DMS153 (cell line): ENCODE measurements around the gene CCDC148.
"Not testable (repeated sequence)": the region's sequence is repeated elsewhere in the genome, so short reads cannot be mapped to it uniquely, and the experiment has no call there.

Experiments used
- DNase-seq: peaks from one replicate; lab custom pipeline; 2025; lab: John Stamatoyannopoulos, UW

Gene CCDC148

DNA sequence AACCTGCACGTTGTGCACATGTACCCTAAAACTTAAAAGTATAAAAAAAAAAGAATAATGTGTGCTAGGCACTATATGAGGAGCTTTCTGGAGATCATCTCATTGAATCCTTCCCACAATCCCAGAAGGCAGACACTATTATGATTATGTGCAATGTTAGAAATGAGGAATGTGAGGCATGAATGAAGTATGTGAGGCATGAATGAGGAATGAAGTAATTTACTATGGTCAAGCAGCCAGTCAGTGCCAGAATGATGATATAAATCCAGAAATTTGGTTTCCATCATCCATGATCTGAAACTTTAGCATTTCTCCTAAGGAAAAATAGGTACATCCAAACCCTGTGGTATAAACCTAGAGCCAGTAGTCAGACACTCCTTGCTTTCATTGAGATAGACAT is 42.0 kb downstream of the CCDC148 start:
- DNase-seq: no peak

DNA sequence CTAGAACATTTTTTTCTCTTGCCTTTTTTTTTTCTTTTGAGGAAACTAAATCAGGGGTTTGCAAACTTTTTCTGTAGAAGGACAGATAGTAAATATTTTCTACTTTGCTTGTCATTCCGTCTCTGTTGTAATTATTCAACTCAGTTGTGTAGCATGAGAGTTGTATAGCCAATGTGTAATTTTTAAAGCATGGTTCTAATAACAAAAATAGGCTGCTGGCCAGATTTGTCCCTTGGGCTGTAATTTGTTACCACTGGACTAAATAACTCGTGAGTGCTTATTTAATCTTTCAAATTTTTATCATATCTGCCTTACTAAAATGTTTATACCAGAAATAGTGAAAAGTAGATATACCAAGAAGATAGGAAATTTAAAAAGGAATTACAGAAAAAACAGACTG is 43.0 kb downstream of the CCDC148 start:
- no peak for DNase-seq

DNA sequence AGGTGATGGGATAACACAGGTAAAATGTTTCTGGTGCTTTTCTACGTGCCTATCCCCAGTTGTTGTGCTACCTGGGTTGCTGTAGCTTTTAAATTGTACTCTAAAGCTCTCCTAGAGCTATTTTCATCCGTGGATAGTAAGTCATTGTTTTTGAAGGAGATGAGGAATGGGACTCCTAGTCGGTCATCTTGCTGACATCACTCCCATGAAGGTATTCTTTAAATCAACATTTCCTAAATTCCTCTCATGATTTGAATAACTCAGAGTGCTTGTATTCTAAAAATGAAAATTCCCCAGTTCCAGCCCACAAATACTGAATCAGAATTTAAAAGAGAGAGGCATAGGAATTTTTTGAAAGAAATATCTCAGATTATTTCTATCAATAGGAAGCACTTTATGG is 44.3 kb downstream of the CCDC148 start:
- no peak for DNase-seq

DNA sequence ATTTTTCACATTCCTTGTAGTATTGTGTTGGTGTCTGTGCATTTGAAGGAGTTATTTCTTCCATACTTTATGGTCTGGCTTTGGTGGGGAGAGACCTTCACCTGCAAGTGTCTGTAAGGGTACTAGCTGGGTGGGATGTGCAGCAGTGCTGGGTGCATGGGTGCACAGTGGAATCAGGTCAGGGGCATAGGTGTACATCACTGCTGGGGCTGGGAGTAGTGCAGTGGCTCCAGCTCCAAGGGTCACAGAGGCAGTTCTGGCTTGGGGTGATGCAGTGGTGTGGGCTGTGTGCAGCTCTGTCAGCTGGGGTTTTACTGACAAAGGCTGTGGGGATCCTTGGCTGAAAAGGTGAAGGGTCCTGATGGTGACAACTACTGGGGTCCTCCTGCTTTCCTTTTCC is 44.8 kb downstream of the CCDC148 start:
- DNase-seq: no peak

DNA sequence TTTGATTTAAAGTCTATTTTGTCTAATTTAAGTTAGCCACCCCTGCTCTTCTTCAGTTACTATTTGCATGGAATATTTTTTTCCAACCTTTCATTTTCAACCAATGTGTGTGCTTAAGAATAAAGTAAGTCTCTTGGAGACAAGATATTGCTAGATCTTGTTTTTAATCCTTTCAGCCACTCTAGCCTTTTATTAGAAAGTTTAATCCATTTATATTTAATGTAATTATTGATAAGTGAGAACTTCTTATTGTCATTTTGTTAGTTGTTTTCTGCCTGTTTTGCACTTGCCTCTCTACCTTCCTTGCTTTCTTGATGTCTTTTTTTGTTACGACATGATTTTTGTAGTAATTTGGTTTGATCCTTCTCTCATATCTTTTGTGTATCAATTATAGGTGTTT is 46.4 kb downstream of the CCDC148 start:
- DNase-seq: no peak

DNA sequence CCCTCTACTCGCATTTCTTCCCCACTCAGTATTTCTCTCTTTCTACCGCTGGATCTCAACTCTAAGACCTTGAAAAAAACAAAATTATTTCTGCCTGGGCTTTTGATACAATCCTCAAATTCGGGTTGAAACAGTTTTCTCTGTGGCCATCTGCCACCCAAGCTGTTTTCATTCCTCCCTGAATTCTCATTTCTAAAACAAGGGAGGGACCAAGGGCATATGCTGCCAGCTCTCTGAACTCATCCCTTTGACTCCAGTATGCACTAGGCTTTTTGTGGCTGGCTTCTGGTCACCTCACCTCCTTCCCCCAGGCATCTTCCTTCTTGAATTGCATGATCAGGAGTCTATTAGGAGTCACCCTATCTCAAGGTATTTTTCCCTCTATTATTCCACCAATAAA is 49.5 kb downstream of the CCDC148 start:
- no peak for DNase-seq

DNA sequence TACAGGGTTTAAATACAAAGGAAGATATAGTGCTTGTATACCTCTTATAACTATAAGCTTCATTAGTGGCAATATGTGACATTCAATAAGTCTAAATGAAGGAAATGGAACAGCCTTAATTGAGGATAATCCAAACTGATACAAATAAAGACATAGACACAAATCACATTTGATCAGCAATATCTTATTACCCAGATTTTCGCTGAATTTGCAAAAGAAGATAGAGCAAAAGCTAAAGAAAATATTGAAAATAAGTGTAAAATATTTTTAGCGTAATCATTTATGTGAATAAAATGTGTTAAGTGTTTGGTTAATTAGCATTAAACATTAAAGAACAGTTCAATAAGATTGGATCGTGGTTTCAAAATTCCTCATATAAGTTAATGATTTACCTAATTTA is 51.2 kb downstream of the CCDC148 start:
- DNase-seq: no peak

DNA sequence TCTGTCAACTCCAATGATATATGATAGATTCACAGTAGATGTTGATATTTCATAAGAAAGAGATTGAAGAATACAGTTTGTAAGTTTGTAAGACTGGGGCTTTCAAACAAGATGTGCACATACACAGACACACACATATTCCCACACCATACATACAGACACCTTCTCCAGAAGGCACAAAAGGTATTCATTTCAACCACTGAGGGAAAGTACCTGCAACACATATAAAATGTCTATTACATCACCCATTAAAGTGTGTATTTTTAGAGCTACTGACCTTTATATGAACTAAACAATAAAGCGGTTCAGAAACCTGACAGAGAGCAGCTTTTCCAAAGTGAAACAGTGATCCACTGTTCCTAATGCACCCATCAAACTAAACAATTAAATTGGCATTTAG is 53.3 kb downstream of the CCDC148 start:
- peak; percentile 26 for DNase-seq

DNA sequence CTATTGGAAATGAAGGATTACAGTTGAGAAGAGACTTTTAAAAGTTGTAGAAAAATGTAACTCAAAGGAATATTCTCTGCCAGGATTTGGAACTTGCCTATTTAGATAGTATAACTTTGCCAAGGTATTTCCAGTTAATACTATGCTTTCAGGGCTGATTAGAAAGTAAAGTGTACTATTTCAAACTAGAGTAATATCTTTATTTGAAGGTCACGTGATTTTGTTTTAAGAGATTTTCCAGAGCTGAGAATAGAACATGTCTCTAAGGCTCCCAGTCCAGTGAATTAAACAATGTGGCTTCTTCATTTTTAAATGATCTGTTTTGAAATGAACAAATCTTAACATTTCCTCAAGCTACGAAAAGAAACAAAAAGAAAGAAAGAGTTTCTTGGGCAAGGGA is 53.9 kb downstream of the CCDC148 start:
- DNase-seq: no peak

DNA sequence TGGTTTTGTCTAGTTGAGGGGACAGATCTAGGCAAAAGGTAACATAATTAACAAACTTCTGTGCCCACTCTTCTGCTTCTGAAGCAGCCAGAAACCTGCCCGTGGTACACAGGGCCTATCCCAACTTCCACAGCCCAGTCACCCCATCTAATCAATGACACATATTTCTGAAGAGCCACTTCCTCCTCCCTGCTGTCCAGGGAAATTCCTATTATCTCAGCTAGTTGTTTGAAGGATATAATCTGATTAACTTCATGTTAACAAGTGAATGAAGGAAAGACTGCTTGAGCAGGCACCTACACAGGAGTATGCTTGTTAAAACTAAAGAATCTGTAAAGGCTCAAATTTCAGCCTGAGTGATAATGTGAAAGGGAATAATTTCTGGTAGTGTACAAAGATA is 61.4 kb downstream of the CCDC148 start:
- no peak for DNase-seq

DNA sequence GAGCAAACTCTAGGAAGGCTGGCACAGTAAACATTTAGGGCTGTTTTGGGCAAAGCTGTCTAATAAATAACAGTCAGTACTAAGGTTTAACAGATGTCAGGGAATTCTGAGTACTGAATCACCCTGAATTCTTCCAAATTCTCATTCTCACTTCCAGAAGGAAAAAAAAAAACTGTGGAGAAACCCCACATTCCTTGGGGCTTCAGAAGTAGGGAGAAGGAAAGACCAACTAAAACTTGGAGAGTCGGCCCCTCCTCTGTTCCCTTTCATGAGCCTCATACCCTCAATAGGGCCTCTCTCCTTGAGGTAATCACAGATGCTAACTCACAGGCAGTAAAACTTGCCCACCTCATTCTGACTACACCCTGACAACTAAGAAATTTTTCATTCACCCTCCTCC is 62.1 kb downstream of the CCDC148 start:
- no peak for DNase-seq

DNA sequence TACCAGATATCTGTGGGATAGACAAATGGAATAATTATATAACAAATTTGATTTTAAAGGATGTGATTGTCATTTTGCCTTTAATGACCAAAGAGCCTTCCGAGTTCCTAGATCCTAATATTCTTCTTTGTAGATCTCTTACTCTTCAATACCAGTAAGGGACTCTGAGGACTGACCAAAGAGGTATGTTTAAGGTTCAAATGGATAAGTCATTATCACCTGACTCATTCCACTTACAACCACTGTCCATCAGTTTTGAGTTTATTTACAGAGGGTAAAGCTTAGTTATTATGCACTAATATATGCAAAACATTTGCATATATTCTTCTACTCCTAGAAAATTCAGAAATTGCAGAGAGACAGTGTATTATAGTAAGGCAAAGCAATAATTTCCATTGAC is 62.7 kb downstream of the CCDC148 start:
- DNase-seq: no peak

DNA sequence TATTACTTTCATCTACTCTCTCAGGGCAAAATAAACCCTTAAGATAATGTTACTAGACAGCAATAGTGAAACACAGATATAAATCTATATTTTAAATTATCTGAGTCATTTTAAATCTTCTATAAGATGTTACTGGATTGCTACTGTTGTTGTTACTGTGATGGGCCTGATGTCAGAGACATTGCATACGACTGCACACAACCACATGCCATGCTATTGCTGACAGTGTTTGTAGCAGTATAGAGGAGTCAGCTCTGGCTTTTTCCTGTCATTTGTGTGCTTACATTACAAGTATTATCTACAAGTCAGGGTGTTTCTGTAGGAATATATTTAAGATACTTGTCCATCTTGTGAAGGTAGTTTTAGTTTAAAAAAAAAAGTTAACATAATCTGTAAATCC is 63.9 kb downstream of the CCDC148 start:
- no peak for DNase-seq

DNA sequence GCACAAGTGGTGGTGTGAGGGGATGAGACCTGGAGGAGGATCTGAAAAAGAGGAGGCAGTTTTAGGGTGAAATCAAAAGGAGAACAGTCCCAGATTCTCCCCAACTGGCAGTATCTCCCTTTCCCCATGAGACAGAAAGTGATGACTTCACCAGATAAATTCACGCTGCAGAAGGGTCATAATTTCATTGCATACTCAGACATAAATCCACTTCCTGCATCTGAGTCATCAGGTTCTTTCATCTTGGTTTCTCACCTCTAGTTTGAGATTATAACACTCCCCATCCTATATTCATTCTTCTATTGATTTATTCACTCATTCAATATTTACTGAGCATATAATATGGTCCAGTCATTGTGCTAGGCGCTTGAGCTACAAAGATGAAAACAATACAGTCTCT is 64.7 kb downstream of the CCDC148 start:
- DNase-seq: peak; percentile 31

DNA sequence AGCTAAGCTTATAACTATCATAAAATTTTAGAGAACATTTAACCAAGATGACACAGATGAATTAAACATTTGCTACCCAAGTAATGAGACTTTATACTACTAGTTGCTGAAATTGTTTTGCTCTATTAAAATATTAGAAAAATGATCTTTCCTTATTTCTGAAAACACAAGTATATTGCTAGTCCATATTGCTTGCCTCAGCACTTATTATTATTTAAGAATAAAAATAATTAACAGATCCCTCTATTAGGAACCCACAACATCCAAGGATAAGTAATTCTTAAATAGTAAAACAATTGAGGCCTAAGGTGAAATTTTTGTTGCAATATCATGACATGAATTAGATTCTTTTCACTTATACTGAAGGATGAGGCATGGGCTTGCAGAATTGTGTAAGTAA is 65.2 kb downstream of the CCDC148 start:
- DNase-seq: no peak

DNA sequence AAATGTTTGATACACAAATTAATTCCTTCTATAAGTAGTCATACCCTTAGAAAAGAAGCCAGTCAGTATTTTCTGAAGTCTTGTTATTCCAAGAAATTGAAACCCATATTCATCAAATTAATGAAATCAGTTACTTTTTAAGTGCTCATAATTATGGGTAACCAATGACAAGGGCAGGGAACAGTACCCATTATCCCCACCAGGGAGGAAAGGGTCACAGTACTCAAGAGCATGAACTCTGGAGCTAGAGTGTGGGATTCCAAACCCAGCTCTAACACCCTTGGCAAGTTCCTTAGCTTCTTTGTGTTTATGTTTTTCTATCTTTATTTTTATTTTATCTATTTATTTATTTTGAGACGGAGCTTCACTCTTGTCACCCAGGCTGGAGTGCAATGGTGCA is 68.4 kb downstream of the CCDC148 start:
- DNase-seq: no peak

DNA sequence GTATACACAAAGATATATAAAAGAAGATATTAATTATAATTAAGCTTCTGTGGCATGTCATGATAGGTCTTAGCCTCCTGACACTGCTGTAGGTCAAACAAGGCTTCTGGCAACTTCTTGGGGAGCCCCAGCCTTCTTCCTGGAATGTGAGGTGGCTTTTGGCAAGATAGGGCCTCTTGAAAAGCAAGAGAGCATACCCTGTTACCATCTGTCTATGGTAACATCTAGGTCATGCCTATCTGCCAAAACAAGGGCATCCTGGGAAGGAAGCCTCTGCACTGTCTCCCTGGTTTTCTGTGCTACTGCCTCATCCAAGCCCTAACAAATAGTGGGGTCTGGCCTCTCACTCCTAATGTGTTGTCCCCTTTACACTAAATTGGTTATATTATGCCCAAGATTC is 70.9 kb downstream of the CCDC148 start:
- no peak for DNase-seq

DNA sequence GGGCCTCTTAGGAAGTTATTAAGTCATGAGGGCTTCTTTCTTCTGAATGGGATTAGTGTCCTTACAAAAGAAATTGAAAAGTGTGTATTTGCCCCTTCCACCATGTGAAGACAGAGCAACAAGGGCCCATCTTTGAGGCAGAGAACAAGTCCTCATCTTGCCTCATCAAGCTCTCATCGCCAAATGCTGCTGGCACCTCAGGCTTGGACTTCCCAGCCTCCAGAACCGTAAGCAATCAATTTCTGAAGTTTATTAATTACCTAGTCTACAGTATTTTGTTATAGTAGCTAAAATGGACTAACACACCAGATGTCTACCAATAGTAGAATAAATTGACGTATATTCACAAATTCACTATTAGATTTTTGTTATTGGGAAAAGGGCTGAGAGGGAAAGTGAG is 74.6 kb downstream of the CCDC148 start:
- DNase-seq: no peak

DNA sequence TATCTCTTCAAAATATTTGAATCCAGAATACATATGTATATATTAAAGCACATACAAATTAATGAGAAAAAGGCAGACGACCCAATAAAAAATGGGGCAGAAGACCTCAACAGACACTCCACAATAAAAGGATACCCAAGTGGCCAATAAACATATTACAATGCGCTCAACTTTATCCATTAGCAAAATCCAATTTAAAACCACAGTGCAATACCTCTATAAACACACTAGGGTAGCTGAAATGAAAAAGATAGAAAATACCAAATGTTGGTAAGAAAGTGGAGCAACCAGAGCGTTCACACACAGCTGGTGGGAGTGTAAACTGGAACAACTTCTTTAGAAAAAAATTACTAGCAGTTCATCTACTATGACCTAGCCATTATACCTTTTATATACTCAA is 75.3 kb downstream of the CCDC148 start:
- DNase-seq: no peak

DNA sequence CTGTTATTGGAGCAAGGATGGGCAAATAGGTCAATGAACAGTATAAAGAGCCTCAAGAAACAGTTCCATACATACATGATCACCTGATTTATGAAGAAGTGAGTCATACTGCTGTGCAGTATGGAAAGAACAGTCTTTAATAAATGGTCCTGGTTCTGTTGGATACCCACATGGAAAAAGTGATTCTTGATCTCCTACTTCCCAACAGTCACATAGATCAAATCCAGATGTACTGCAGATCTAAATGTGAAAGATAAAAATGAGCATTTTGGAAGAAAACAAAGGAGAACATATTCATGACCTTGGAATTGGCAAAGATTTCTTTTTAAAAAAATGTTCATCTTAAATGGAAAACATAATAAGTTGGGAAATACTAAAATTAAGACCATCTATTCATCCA is 75.8 kb downstream of the CCDC148 start:
- no peak for DNase-seq

DNA sequence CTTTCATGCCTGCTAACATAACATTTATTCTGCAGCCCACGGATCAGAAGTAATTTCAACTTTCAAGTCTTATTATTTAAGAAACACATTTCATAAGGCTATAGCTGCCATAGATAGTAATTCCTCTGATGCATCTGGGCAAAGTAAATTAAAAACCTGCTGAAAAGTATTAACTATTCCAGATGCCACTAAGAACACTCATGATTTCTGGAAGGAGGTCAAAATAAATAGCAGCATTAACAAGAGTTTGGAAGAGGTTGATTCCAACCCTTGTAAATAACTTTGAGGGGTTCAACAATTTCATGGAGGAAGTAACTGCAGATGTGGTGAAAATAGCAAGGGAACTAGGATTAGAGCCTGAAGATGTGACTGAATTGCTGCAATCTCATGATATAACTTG is 77.6 kb downstream of the CCDC148 start:
- no peak for DNase-seq

DNA sequence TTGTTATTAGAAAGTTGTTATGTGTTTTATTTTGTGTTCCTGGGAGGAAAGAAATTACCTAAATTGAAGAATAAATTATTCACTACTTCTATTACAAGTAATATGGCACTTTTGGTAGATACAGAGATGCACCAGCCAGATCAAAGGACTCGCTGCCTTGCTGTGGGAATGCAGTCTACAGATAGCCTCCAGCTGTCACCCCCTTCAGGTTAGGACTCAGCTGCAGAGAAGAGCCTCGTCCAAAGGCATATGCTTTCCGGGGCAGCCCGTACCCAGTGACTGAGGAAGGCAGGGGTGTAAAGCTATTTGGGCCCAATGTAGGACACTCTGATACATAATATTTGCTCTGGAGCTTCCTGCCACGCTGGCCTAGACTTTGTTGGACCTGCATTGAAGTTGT is 90.2 kb downstream of the CCDC148 start:
- no peak for DNase-seq

DNA sequence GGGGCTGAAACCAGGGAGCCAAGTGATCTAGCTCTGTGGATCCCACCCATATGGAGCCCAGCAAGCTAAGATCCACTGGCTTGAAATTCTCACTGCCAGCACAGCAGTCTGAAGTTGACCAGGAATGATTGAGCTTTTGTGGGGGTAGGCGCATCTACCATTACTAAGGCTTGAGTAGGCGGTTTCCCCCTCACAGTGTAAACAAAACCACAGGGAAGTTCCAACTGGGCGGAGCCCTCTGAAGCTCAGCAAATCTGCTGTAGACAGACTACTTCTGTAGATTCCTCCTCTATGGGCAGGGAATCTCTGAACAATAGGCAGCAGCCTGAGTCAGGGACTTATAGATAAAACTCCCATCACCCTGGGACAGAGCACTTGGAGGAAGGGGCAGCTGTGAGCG is 96.7 kb downstream of the CCDC148 start:
- DNase-seq: no peak

DNA sequence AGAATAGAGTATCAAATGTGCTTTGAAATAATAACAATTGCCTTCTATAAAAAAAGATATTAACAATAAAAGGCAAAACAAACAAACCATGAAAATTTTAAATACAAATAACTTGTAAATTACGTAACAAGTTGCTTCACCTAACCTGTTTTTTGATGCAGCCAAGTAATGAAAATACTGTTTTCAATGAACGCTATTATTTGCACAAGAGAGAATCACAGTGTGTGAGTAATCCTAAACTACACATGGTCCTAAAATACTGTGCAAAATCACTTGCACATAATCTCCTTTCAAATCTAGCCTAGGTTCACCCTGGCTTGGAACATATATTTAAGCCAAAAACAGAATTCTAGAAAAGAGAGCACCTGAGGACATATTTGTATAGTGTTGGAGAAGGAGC is 98.9 kb downstream of the CCDC148 start:
- no peak for DNase-seq

DNA sequence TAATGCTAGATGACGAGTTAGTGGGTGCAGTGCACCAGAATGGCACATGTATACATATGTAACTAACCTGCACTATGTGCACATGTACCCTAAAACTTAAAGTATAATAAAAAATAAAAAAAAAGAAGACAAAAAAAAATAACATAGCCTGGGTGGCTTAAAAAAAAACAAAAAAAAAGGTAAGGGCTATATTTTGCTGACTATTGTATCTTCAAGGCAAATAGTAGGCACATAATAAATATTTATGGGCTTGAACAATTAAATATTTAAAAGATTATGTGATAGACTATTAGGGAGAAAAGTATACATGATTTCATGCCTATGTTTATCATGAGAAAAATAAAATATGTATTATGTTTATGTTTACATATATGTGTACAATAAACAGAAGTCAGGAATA is 99.4 kb downstream of the CCDC148 start:
- DNase-seq: no peak

DNA sequence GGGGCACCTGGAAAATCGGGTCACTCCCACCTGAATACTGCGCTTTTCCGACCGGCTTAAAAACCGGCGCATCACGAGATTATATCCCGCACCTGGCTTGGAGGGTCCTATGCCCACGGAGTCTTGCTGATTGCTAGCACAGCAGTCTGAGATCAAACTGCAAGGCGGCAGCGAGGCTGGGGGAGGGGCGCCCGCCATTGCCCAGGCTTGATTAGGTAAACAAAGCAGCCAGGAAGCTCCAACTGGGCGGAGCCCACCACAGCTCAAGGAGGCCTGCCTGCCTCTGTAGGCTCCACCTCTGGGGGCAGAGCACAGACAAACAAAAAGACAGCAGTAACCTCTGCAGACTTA is 105.1 kb downstream of the CCDC148 start:
- DNase-seq: not testable (repeated sequence)
